ENCODE data around the gene NOXA1.
A peak's percentile ranks its signal among the peaks of the same experiment; 100 is the strongest.

The NOXA1 gene

DNA sequence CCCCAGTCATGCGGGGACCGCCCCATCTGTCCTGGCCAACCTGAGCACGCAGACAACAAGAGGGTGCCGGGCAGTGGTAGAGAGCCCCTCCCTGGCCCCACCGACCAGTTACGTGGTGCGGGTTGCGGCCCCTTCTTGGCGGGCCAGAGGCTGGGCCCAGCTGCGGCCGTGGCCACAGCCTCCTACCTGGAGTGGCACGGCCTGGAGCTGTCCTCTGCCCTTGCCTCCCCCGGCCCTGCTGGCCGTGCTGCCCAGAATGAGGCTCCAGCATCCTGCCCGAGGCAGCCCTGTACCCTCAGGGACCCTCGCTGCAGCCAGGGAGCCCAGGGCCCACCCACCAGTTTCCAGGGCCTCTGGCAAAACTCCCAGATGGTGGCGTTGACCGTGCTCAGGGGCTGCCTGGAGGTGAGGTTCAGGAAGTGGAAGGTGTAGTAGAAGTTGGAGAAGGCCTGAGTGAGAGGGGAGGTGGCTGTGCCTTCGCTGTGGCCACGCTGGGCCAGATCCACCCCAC, 12.2 kb downstream of the NOXA1 start:
- Histone ChIP-seq H3K4me1 (ENCODE audit: control insufficient read depth, insufficient read depth, low read length) (no peaks in the 10 kb centered on the region), H3K4me3 (ENCODE audit: low read depth, low read length) (no peak overlapping the region), H3K36me3 (ENCODE audit: control insufficient read depth in 2 of 2, insufficient read depth in 1 of 2, low read length in 2 of 2) (no peaks in the 10 kb centered on the region), H3K9me3 (ENCODE audit: control insufficient read depth, insufficient read depth, low read depth, low read length) (no peaks in the 10 kb centered on the region), H3K27ac (ENCODE audit: extremely low read depth, low read depth, low read length) (no peak overlapping the region)
- ChIA-PET POLR2A (interaction anchor here (0.7 to 1.2 kb wide), 2 partner anchors 23 to 38 kb away, joined by 3 read pairs; no protein-coding TSS in a partner anchor), CTCF (interaction anchor here (0.7 to 1.2 kb wide), 3 partner anchors 8 to 13 kb away, joined by 3 to 4 read pairs (median 3); partner anchors contain the start of genes EXD3 and NOXA1)
- TF ChIP-seq, protein P1, sequence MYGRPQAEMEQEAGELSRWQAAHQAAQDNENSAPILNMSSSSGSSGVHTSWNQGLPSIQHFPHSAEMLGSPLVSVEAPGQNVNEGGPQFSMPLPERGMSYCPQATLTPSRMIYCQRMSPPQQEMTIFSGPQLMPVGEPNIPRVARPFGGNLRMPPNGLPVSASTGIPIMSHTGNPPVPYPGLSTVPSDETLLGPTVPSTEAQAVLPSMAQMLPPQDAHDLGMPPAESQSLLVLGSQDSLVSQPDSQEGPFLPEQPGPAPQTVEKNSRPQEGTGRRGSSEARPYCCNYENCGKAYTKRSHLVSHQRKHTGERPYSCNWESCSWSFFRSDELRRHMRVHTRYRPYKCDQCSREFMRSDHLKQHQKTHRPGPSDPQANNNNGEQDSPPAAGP (tag by site-specific recombination; IDR thresholded peaks at IDR 0.05): no peak
- TF ChIP-seq MZF1 (tag by site-specific recombination; IDR thresholded peaks at IDR 0.05; ENCODE audit: borderline replicate concordance) (no peak), ZNF596 (tag by site-specific recombination; IDR thresholded peaks at IDR 0.05) (no peak), ZNF624 (tag by site-specific recombination; IDR thresholded peaks at IDR 0.05) (no peak), ZNF585B (tag by site-specific recombination; IDR thresholded peaks at IDR 0.05) (no peak), KLF7 (tag by site-specific recombination; IDR thresholded peaks at IDR 0.05; ENCODE audit: borderline replicate concordance) (no peak), ZNF214 (tag by site-specific recombination; IDR thresholded peaks at IDR 0.05; ENCODE audit: borderline replicate concordance) (no peak), ZNF610 (tag by site-specific recombination; IDR thresholded peaks at IDR 0.05; ENCODE audit: borderline replicate concordance) (no peak)
- TF ChIP-seq, protein P2, sequence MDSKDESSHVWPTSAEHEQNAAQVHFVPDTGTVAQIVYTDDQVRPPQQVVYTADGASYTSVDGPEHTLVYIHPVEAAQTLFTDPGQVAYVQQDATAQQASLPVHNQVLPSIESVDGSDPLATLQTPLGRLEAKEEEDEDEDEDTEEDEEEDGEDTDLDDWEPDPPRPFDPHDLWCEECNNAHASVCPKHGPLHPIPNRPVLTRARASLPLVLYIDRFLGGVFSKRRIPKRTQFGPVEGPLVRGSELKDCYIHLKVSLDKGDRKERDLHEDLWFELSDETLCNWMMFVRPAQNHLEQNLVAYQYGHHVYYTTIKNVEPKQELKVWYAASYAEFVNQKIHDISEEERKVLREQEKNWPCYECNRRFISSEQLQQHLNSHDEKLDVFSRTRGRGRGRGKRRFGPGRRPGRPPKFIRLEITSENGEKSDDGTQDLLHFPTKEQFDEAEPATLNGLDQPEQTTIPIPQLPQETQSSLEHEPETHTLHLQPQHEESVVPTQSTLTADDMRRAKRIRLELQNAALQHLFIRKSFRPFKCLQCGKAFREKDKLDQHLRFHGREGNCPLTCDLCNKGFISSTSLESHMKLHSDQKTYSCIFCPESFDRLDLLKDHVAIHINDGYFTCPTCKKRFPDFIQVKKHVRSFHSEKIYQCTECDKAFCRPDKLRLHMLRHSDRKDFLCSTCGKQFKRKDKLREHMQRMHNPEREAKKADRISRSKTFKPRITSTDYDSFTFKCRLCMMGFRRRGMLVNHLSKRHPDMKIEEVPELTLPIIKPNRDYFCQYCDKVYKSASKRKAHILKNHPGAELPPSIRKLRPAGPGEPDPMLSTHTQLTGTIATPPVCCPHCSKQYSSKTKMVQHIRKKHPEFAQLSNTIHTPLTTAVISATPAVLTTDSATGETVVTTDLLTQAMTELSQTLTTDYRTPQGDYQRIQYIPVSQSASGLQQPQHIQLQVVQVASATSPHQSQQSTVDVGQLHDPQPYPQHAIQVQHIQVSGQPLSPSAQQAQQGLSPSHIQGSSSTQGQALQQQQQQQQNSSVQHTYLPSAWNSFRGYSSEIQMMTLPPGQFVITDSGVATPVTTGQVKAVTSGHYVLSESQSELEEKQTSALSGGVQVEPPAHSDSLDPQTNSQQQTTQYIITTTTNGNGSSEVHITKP (tag by site-specific recombination; IDR thresholded peaks at IDR 0.05): no peak
- TF ChIP-seq, protein P3, sequence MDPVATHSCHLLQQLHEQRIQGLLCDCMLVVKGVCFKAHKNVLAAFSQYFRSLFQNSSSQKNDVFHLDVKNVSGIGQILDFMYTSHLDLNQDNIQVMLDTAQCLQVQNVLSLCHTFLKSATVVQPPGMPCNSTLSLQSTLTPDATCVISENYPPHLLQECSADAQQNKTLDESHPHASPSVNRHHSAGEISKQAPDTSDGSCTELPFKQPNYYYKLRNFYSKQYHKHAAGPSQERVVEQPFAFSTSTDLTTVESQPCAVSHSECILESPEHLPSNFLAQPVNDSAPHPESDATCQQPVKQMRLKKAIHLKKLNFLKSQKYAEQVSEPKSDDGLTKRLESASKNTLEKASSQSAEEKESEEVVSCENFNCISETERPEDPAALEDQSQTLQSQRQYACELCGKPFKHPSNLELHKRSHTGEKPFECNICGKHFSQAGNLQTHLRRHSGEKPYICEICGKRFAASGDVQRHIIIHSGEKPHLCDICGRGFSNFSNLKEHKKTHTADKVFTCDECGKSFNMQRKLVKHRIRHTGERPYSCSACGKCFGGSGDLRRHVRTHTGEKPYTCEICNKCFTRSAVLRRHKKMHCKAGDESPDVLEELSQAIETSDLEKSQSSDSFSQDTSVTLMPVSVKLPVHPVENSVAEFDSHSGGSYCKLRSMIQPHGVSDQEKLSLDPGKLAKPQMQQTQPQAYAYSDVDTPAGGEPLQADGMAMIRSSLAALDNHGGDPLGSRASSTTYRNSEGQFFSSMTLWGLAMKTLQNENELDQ (tag by site-specific recombination; IDR thresholded peaks at IDR 0.05; ENCODE audit: low read depth): no peak

DNA sequence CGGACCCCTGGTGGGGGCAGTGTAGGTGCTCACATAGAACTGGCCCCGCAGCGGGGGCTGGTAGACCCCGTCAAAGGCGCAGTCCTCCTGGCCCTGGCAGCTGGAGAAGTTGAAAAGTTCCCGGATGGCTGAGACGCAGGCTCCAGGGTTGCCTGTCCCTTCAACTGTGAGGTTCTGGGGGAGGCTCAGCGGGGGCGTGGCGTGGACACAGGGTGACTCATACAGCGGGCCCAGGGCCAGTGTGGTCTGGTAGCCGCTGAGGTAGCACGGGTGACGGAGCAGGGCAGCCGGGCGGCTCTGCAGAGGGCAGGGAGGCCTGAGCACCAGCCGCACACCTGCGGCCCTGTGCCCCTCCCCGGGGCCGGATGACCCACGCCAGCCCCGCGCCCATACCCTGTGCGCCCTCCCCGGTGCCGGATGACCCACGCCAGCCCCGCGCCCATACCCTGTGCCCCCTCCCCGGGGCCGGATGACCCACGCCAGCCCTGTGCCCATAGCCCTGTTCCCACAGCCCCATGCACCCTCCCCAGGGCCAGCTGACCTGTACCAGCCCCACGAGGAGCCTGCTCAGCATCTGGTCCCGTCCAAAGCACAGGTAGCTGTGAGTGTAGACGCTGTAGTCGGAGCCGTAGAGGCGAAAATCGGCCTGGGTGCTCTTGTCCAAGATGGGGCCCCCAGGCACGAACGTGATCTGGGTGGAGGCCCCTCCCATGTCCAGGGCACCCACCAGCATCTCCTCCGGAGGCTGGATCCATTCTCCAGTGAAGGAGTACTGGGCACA, 13.0 kb downstream of the NOXA1 start:
- Histone ChIP-seq H3K4me1 (ENCODE audit: control insufficient read depth, insufficient read depth, low read length) (no peaks in the 10 kb centered on the region), H3K4me3 (ENCODE audit: low read depth, low read length) (no peak overlapping the region), H3K9me3 (ENCODE audit: control insufficient read depth, insufficient read depth, low read depth, low read length) (no peaks in the 10 kb centered on the region), H3K36me3 (ENCODE audit: control insufficient read depth in 2 of 2, insufficient read depth in 1 of 2, low read length in 2 of 2) (no peaks in the 10 kb centered on the region), H3K27ac (ENCODE audit: extremely low read depth, low read depth, low read length) (no peak overlapping the region)
- ChIA-PET POLR2A (interaction anchor here (1.2 to 1.8 kb wide), 2 partner anchors 13 to 24 kb away, joined by 3 to 7 read pairs; partner anchors contain the start of genes EXD3 and NOXA1), CTCF (interaction anchor here (0.7 to 1.2 kb wide), 4 partner anchors 10 to 149 kb away, joined by 3 to 4 read pairs (median 4); partner anchors contain the start of genes EXD3 and NOXA1)
- no peak for TF ChIP-seq ZNF341 (tag by site-specific recombination; IDR thresholded peaks at IDR 0.05; ENCODE audit: low read depth)
- no peak for TF ChIP-seq IKZF3 (tag by site-specific recombination; IDR thresholded peaks at IDR 0.05)
- TF ChIP-seq, protein P4, sequence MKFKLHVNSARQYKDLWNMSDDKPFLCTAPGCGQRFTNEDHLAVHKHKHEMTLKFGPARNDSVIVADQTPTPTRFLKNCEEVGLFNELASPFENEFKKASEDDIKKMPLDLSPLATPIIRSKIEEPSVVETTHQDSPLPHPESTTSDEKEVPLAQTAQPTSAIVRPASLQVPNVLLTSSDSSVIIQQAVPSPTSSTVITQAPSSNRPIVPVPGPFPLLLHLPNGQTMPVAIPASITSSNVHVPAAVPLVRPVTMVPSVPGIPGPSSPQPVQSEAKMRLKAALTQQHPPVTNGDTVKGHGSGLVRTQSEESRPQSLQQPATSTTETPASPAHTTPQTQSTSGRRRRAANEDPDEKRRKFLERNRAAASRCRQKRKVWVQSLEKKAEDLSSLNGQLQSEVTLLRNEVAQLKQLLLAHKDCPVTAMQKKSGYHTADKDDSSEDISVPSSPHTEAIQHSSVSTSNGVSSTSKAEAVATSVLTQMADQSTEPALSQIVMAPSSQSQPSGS (tag by site-specific recombination; IDR thresholded peaks at IDR 0.05; ENCODE audit: low read depth): no peak
- TF ChIP-seq GLIS2 (tag by site-specific recombination; IDR thresholded peaks at IDR 0.05): peak; percentile 75
- no peak for TF ChIP-seq HOXD13 (CRISPR knock-in tag; IDR thresholded peaks at IDR 0.05; ENCODE audit: borderline replicate concordance)
- TF ChIP-seq ZNF2 (tag by site-specific recombination; IDR thresholded peaks at IDR 0.05): no peak
- TF ChIP-seq ZNF558 (tag by site-specific recombination; IDR thresholded peaks at IDR 0.05): no peak
- TF ChIP-seq ZNF555 (tag by site-specific recombination; conservative IDR thresholded peaks at IDR 0.05): no peak
- no peak for TF ChIP-seq SP7 (tag by site-specific recombination; IDR thresholded peaks at IDR 0.05)
- TF ChIP-seq ZNF473 (tag by site-specific recombination; IDR thresholded peaks at IDR 0.05): no peak
- TF ChIP-seq GLI4 (tag by site-specific recombination; IDR thresholded peaks at IDR 0.05): no peak
- peak; percentile 64 for TF ChIP-seq KLF10 (tag by site-specific recombination; IDR thresholded peaks at IDR 0.05)
- TF ChIP-seq ZNF10 (tag by site-specific recombination; IDR thresholded peaks at IDR 0.05): no peak
- peak; percentile 25; the same call in 1 of the 2 replicates for TF ChIP-seq OSR2 (tag by site-specific recombination; IDR thresholded peaks at IDR 0.05)

Data from HEK293 (cell line).